Epithelial cell of proximal tubule (primary cell): ENCODE measurements around the gene ZC3H12D. TPM values are rescaled to one million over a fixed set of nuclear protein-coding genes. Genes with fewer than 3 reads are reported as not detected.
"Not testable (repeated sequence)": the region's sequence is repeated elsewhere in the genome, so short reads cannot be mapped to it uniquely, and the experiment has no call there.

Source experiments
- DNase-seq: peaks from one replicate; pipeline ENCODE4 v3.0.0-alpha.2; 2011; ENCODE audit warnings: low read depth
- H3K4me3 ChIP-seq: 2 replicates; pipeline ENCODE4 v1.5.1; 2011; ENCODE audit warnings: low read depth, mild to moderate bottlenecking, low read length
- total RNA-seq: library from RNA; depleted of rRNA; stranded (reverse); fragments of >200 nt; gene quantifications from 2 replicates; pipeline ENCODE4 v1.2.3, GENCODE V29; 2015
- TF ChIP-seq, protein P1 (sequence below): conservative IDR thresholded peaks from 2 replicates; pipeline ENCODE4 v1.5.1; 2012; ENCODE audit warnings: low read depth, mild to moderate bottlenecking, low read length

ZC3H12D gene
- total RNA-seq, 1 donor from 2014 or later: 0.17 TPM

- no peak overlapping the region for H3K4me3 ChIP-seq
- TF ChIP-seq, protein P1, sequence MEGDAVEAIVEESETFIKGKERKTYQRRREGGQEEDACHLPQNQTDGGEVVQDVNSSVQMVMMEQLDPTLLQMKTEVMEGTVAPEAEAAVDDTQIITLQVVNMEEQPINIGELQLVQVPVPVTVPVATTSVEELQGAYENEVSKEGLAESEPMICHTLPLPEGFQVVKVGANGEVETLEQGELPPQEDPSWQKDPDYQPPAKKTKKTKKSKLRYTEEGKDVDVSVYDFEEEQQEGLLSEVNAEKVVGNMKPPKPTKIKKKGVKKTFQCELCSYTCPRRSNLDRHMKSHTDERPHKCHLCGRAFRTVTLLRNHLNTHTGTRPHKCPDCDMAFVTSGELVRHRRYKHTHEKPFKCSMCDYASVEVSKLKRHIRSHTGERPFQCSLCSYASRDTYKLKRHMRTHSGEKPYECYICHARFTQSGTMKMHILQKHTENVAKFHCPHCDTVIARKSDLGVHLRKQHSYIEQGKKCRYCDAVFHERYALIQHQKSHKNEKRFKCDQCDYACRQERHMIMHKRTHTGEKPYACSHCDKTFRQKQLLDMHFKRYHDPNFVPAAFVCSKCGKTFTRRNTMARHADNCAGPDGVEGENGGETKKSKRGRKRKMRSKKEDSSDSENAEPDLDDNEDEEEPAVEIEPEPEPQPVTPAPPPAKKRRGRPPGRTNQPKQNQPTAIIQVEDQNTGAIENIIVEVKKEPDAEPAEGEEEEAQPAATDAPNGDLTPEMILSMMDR: no peak
- no peak for DNase-seq
Observed at GRCh38 chr6:149503872-149504271, 19.1 kb upstream of the ZC3H12D start.

GRCh38 chr6:149503276-149503675 is 18.5 kb upstream of the ZC3H12D start:
- TF ChIP-seq, protein P1: no peak
- no peak for DNase-seq
- no peak overlapping the region for H3K4me3 ChIP-seq

- DNase-seq: no peak
- TF ChIP-seq, protein P1: no peak
Observed at GRCh38 chr6:149501768-149502167, 17.0 kb upstream of the ZC3H12D start.

DNA sequence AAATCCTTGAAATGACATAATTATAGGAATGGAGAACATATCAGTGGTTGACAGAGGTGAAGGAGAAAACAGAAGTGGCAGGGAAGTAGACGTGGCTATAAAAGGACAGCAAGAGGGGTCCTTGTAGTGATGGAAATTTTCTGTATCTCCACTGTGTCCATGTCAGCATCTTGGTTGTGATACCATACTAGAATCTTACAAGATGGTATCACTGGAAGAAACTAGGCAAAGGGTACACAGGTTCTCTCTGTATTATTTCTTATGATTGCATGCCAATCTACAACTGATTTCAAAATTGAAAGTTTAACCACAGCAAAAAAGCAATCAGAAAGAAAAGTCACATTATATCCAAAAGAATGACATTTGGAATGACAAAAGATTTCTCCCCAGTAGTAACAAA is 16.4 kb upstream of the ZC3H12D start:
- TF ChIP-seq, protein P1: no peak
- DNase-seq: no peak
- H3K4me3 ChIP-seq: no peak overlapping the region

More at GRCh38 chr6:149501768-149502167, 17.0 kb upstream of the ZC3H12D start:
- no peak overlapping the region for H3K4me3 ChIP-seq

DNA sequence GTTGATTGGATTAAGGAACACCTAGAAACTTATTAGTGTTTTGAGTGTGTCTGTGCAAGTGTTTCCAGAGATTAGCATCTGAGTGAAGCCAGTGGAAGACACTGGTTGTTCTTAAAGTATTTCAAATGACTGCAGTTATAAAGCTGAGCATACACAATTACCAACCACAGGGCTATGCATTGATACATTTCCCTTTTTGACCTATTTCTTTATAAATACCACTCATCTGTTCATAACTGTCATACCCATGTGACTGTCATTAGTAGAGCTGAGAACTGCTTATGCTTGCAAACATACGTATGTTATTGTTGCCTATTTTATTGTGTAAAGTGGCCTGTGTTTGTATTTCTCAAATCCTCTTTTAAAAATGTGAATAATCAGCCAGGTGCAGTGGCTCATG is 15.3 kb upstream of the ZC3H12D start:
- TF ChIP-seq, protein P1: no peak
- DNase-seq: no peak
- no peak overlapping the region for H3K4me3 ChIP-seq

DNA sequence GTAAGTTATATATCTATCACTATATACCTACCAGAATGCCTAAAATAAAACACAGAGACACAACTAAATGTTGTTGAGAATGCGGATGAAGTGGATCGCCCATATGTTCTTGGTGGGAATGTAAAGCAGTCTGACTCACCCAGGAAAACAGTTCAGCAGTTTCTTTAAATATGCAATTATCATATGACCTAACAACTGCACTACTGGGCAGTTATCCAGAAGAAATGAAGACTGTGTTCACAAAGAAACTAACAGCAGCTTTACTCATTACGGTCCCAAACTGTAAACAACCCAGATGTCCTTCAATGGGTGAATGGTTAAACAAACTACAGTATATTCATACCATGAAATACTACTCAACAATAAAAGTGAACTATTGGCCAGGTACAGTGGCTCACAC is 14.3 kb upstream of the ZC3H12D start:
- TF ChIP-seq, protein P1: no peak
- no peak overlapping the region for H3K4me3 ChIP-seq
- no peak for DNase-seq

GRCh38 chr6:149497365-149497764 is 12.6 kb upstream of the ZC3H12D start:
- H3K4me3 ChIP-seq: no peak overlapping the region
- TF ChIP-seq, protein P1: no peak
- no peak for DNase-seq

- not testable (repeated sequence) for H3K4me3 ChIP-seq
- peak; percentile 31 for DNase-seq
Observed at GRCh38 chr6:149496597-149496996, 11.8 kb upstream of the ZC3H12D start.

DNA sequence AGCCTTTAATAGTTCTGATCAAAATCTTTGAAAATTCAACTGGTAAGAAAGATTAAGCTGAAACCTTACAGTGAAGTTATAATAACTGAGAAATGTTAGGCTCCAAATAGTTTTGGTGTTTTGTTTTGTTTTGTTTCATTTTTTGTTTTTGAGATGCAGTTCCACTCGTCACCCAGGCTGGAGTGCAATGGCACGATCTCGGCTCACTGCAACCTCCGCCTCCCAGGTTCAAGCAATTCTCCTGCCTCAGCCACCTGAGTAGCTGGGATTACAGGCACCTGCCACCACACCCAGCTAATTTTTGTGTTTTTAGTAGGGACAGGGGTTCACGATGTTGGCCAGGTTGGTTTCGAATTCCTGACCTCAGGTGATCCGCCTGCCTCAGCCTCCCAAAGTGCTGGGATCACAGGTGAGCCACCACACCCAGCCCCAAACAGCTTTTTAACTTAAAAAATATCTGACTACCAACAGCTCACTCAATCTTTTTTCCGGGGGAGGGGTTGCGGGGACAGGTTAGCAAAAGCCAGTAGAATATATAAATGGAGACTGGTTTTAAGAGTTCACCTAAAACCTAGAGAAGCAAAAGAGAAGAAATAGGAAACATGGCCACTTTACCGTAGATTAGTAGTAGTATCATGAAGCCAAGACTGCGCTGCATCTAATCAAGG is 10.7 kb upstream of the ZC3H12D start:
- not testable (repeated sequence) for DNase-seq

GRCh38 chr6:149494810-149495209 is 10.0 kb upstream of the ZC3H12D start:
- DNase-seq, H3K4me3 ChIP-seq: not testable (repeated sequence)

More for the DNA sequence above, 10.7 kb upstream of the ZC3H12D start:
- H3K4me3 ChIP-seq: not testable (repeated sequence)
